HG03342 (cell line): ENCODE results near the gene SERINC1.
A peak's percentile ranks its signal among the peaks of the same experiment; 100 is the strongest.
"Not testable (repeated sequence)": the region's sequence is repeated elsewhere in the genome, so short reads cannot be mapped to it uniquely, and the experiment has no call there.

ENCODE experiments used
- ATAC-seq: cut with Tn5 transposase; IDR thresholded peaks from one replicate; pipeline ENCODE4 v1.9.1; 2021; ENCODE audit warnings: mild to moderate bottlenecking, moderate library complexity; ENCODE audit not compliant: unreplicated experiment

SERINC1 gene

GRCh38 chr6:122471107-122472021 is at the start of gene SERINC1:
Gene SERINC1, minus strand, starts transcription at chr6:122471807. Its CDS starts 70 bp downstream, at chr6:122471737.
- peak; percentile 98 for ATAC-seq

GRCh38 chr6:122511193-122511924 is 39.8 kb upstream of the SERINC1 start:
- ATAC-seq: no peak

- ATAC-seq: not testable (repeated sequence)
These were observed 33.6 kb upstream of the SERINC1 start for GRCh38 chr6:122505170-122505569.

- no peak for ATAC-seq
These were observed 29.9 kb upstream of the SERINC1 start for GRCh38 chr6:122501475-122501874.

- ATAC-seq: peak; percentile 67
These were observed 24.0 kb upstream of the SERINC1 start for GRCh38 chr6:122495612-122496011.

GRCh38 chr6:122494665-122495272 is 23.2 kb upstream of the SERINC1 start:
- ATAC-seq: no peak

- ATAC-seq: peak; percentile 92
These were observed 20.4 kb upstream of the SERINC1 start for GRCh38 chr6:122491919-122492555.

GRCh38 chr6:122490607-122491006 is 19.0 kb upstream of the SERINC1 start:
- ATAC-seq: no peak

- peak; percentile 87 for ATAC-seq
These were observed 13.2 kb upstream of the SERINC1 start for GRCh38 chr6:122484760-122485159.

- ATAC-seq: no peak
These were observed 11.1 kb upstream of the SERINC1 start for GRCh38 chr6:122482750-122483080.

GRCh38 chr6:122476131-122476530 is 4.5 kb upstream of the SERINC1 start:
- no peak for ATAC-seq

GRCh38 chr6:122472022-122472340 is 374 bp upstream of the SERINC1 start:
- peak; percentile 56 for ATAC-seq

- ATAC-seq: no peak
These were observed 9.7 kb downstream of the SERINC1 start for GRCh38 chr6:122461885-122462284.

- not testable (repeated sequence) for ATAC-seq
These were observed 11.7 kb downstream of the SERINC1 start for GRCh38 chr6:122459865-122460416.

GRCh38 chr6:122459240-122459639 is 12.4 kb downstream of the SERINC1 start:
- ATAC-seq: no peak

GRCh38 chr6:122458087-122458486 is 13.5 kb downstream of the SERINC1 start:
- ATAC-seq: no peak

- ATAC-seq: not testable (repeated sequence)
These were observed 16.5 kb downstream of the SERINC1 start for GRCh38 chr6:122455116-122455515.

- ATAC-seq: no peak
These were observed 16.9 kb downstream of the SERINC1 start for GRCh38 chr6:122454673-122455072.

- ATAC-seq: no peak
These were observed 19.1 kb downstream of the SERINC1 start for GRCh38 chr6:122452509-122452908.

GRCh38 chr6:122449069-122449468 is 22.5 kb downstream of the SERINC1 start:
- ATAC-seq: no peak

- no peak for ATAC-seq
These were observed 26.3 kb downstream of the SERINC1 start for GRCh38 chr6:122445274-122445673.
